ENCODE data around the gene SPATA20. TPM values are rescaled to one million over a fixed set of nuclear protein-coding genes. Genes with fewer than 3 reads are reported as not detected.

Gene SPATA20
- total RNA-seq, 1 donor from 2014 or later = 27.7 TPM

DNA sequence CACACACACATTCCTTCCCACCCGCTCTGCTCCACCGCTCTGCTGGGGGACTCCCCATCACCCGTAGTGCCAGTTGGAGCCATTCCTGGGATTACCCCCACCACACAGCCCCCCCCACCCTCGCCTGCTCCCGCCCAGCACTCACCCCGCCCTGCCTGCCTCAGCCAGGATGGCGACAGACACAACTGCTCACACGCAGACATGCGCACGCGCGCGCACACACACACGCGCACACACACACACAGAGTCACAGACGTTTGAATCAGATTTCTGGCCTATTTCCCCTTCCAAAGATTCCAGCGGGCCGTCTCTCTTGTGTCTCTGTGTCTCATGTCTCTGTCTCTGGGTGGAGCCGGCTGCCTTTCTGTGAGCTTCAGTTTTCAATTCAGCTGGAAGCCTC lies 17.9 kb downstream of the SPATA20 start:
- Histone ChIP-seq H3K4me1 (ENCODE audit: control insufficient read depth in 3 of 3, insufficient read depth in 3 of 3, low read length in 3 of 3) (peaks cover 7 to 16% (median 13%) of the 10 kb centered on the region in 3 donors), H3K4me3 (ENCODE audit: low read length in 3 of 3) (no peak overlapping the region), H3K9ac (ENCODE audit: low read depth in 1 of 3, low read length in 3 of 3) (no peak overlapping the region), H3K36me3 (ENCODE audit: control insufficient read depth in 3 of 3, insufficient read depth in 3 of 3, low read length in 3 of 3) (no peaks in the 10 kb centered on the region), H3K27me3 (ENCODE audit: control insufficient read depth in 3 of 3, insufficient read depth in 3 of 3, low read length in 3 of 3) (peaks cover 36 to 62% (median 51%) of the 10 kb centered on the region in 3 donors), H3K9me3 (ENCODE audit: control insufficient read depth in 3 of 3, low read length in 3 of 3) (no peaks in the 10 kb centered on the region), H3K27ac (ENCODE audit: low read depth, low read length) (peak overlapping the region; percentile 30)

GRCh38 chr17:50565402-50566350 lies 18.7 kb downstream of the SPATA20 start:
- H3K9me3 ChIP-seq (ENCODE audit: control insufficient read depth in 3 of 3, low read length in 3 of 3) = no peaks in the 10 kb centered on the region
- H3K9ac ChIP-seq (ENCODE audit: low read depth in 1 of 3, low read length in 3 of 3) = peak overlapping the region in 1 of 3 donors; percentile 8
- no peaks in the 10 kb centered on the region for H3K36me3 ChIP-seq (ENCODE audit: control insufficient read depth in 3 of 3, insufficient read depth in 3 of 3, low read length in 3 of 3)
- H3K27me3 ChIP-seq (ENCODE audit: control insufficient read depth in 3 of 3, insufficient read depth in 3 of 3, low read length in 3 of 3) = peaks cover 32 to 57% (median 47%) of the 10 kb centered on the region in 3 donors
- H3K4me3 ChIP-seq (ENCODE audit: low read length in 3 of 3) = no peak overlapping the region
- peak overlapping the region; percentile 30 for H3K27ac ChIP-seq (ENCODE audit: low read depth, low read length)
- H3K4me1 ChIP-seq (ENCODE audit: control insufficient read depth in 3 of 3, insufficient read depth in 3 of 3, low read length in 3 of 3) = peaks cover 2 to 11% (median 9%) of the 10 kb centered on the region in 3 donors

DNA sequence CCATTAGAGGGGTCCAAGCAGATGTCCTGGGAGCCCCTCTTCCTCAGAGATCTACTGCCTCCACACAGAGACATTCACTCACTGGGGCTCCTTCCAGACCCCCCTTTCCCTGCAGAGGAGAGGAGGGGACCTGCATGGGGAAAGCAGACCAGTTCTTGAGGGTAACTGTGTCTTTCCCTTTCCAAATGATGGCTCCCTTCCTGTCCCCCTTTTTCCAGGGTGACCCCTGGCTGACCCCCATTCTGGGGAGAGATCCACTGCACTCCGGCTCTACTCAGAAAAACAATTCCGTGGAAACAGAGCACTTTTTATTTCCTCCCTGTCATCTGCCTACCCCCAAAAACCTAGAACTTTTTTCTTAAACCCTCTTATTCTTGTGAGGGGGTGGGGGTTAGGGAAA lies 19.9 kb downstream of the SPATA20 start:
- H3K27me3 ChIP-seq (ENCODE audit: control insufficient read depth in 3 of 3, insufficient read depth in 3 of 3, low read length in 3 of 3) = peaks cover 32 to 52% (median 39%) of the 10 kb centered on the region in 3 donors
- peaks cover 0 to 11% (median 5%) of the 10 kb centered on the region in 3 donors for H3K4me1 ChIP-seq (ENCODE audit: control insufficient read depth in 3 of 3, insufficient read depth in 3 of 3, low read length in 3 of 3)
- H3K4me3 ChIP-seq (ENCODE audit: low read length in 3 of 3) = no peak overlapping the region
- H3K9me3 ChIP-seq (ENCODE audit: control insufficient read depth in 3 of 3, low read length in 3 of 3) = no peaks in the 10 kb centered on the region
- no peaks in the 10 kb centered on the region for H3K36me3 ChIP-seq (ENCODE audit: control insufficient read depth in 3 of 3, insufficient read depth in 3 of 3, low read length in 3 of 3)
- no peak overlapping the region for H3K27ac ChIP-seq (ENCODE audit: low read depth, low read length)
- H3K9ac ChIP-seq (ENCODE audit: low read depth in 1 of 3, low read length in 3 of 3) = no peak overlapping the region

DNA sequence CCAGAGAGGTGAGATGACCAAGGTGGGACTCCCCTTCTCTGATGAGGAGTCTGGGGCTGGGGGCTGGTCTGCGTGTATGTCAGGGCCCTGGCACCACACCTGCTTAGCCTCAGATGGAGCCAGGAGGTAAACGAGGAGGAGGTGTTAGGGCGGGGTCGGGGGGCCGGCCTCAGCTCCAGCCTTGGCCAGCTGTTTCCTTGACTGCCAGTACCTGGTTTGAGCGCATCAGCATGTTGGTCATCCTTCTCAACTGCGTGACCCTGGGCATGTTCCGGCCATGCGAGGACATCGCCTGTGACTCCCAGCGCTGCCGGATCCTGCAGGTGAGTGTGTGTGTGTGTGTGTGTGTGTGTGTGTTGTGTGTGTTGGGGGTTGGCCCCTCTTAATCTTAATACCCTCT lies 21.7 kb downstream of the SPATA20 start:
- H3K9ac ChIP-seq (ENCODE audit: low read depth in 1 of 3, low read length in 3 of 3) = no peak overlapping the region
- H3K27me3 ChIP-seq (ENCODE audit: control insufficient read depth in 3 of 3, insufficient read depth in 3 of 3, low read length in 3 of 3) = peaks cover 16 to 37% (median 22%) of the 10 kb centered on the region in 3 donors
- H3K4me3 ChIP-seq (ENCODE audit: low read length in 3 of 3) = no peak overlapping the region
- no peaks in the 10 kb centered on the region for H3K36me3 ChIP-seq (ENCODE audit: control insufficient read depth in 3 of 3, insufficient read depth in 3 of 3, low read length in 3 of 3)
- H3K27ac ChIP-seq (ENCODE audit: low read depth, low read length) = no peak overlapping the region
- H3K4me1 ChIP-seq (ENCODE audit: control insufficient read depth in 3 of 3, insufficient read depth in 3 of 3, low read length in 3 of 3) = peaks cover 0 to 11% (median 5%) of the 10 kb centered on the region in 3 donors
- H3K9me3 ChIP-seq (ENCODE audit: control insufficient read depth in 3 of 3, low read length in 3 of 3) = no peaks in the 10 kb centered on the region

DNA sequence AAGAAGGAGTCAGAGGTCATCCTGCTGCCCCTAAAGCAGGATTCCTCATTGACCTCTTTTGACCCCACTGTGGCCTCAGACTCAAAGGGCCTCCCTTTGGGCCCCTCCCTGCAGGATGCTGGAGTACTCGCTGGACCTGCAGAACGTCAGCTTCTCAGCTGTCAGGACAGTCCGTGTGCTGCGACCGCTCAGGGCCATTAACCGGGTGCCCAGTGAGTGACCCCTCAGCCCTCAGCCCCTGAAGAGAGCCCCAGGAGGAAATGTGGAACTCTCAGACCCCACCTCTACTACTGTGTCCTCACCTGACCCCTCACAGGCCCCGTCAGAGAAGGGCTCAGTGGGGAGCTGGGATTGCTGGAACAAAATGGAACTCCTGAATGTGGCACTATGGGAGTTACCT lies 22.6 kb downstream of the SPATA20 start:
- no peaks in the 10 kb centered on the region for H3K36me3 ChIP-seq (ENCODE audit: control insufficient read depth in 3 of 3, insufficient read depth in 3 of 3, low read length in 3 of 3)
- H3K9ac ChIP-seq (ENCODE audit: low read depth in 1 of 3, low read length in 3 of 3) = no peak overlapping the region
- no peak overlapping the region for H3K27ac ChIP-seq (ENCODE audit: low read depth, low read length)
- no peak overlapping the region for H3K4me3 ChIP-seq (ENCODE audit: low read length in 3 of 3)
- H3K9me3 ChIP-seq (ENCODE audit: control insufficient read depth in 3 of 3, low read length in 3 of 3) = no peaks in the 10 kb centered on the region
- H3K27me3 ChIP-seq (ENCODE audit: control insufficient read depth in 3 of 3, insufficient read depth in 3 of 3, low read length in 3 of 3) = peaks cover 11 to 29% (median 15%) of the 10 kb centered on the region in 3 donors
- peaks cover 0 to 10% (median 5%) of the 10 kb centered on the region in 3 donors for H3K4me1 ChIP-seq (ENCODE audit: control insufficient read depth in 3 of 3, insufficient read depth in 3 of 3, low read length in 3 of 3)

DNA sequence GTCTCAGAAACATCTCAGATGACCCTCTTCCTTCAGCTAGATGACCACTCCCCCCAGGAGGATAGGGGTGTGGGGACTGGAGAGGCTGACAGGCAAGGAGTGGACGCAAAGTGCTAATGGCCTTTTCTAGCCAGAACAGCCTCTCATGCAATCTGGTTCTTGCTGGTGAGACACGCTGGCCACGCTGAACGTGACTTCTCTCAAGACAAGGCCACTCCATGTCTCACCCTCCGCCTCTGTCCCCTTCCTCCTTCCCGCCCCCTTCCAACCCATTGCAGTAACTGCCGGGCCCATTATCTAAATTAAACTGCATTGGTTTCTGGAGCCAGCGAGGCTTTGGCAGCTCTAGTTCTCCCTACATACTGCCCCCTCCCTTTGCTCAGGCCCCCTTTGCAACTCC lies 23.1 kb downstream of the SPATA20 start:
- Histone ChIP-seq H3K9ac (ENCODE audit: low read depth in 1 of 3, low read length in 3 of 3) (no peak overlapping the region), H3K27me3 (ENCODE audit: control insufficient read depth in 3 of 3, insufficient read depth in 3 of 3, low read length in 3 of 3) (peaks cover 11 to 27% (median 13%) of the 10 kb centered on the region in 3 donors), H3K9me3 (ENCODE audit: control insufficient read depth in 3 of 3, low read length in 3 of 3) (no peaks in the 10 kb centered on the region)

GRCh38 chr17:50570528-50570927 lies 23.6 kb downstream of the SPATA20 start:
- H3K4me3 ChIP-seq (ENCODE audit: low read length in 3 of 3) = no peak overlapping the region
- H3K36me3 ChIP-seq (ENCODE audit: control insufficient read depth in 3 of 3, insufficient read depth in 3 of 3, low read length in 3 of 3) = no peaks in the 10 kb centered on the region
- no peak overlapping the region for H3K27ac ChIP-seq (ENCODE audit: low read depth, low read length)
- H3K9me3 ChIP-seq (ENCODE audit: control insufficient read depth in 3 of 3, low read length in 3 of 3) = no peaks in the 10 kb centered on the region
- H3K9ac ChIP-seq (ENCODE audit: low read depth in 1 of 3, low read length in 3 of 3) = no peak overlapping the region
- H3K4me1 ChIP-seq (ENCODE audit: control insufficient read depth in 3 of 3, insufficient read depth in 3 of 3, low read length in 3 of 3) = peaks cover 0 to 5% (median 0%) of the 10 kb centered on the region in 3 donors
- peaks cover 11 to 25% (median 14%) of the 10 kb centered on the region in 3 donors for H3K27me3 ChIP-seq (ENCODE audit: control insufficient read depth in 3 of 3, insufficient read depth in 3 of 3, low read length in 3 of 3)

More for the DNA sequence above, 23.1 kb downstream of the SPATA20 start:
- Histone ChIP-seq H3K4me1 (ENCODE audit: control insufficient read depth in 3 of 3, insufficient read depth in 3 of 3, low read length in 3 of 3) (peaks cover 0 to 8% (median 3%) of the 10 kb centered on the region in 3 donors), H3K36me3 (ENCODE audit: control insufficient read depth in 3 of 3, insufficient read depth in 3 of 3, low read length in 3 of 3) (no peaks in the 10 kb centered on the region), H3K27ac (ENCODE audit: low read depth, low read length) (no peak overlapping the region), H3K4me3 (ENCODE audit: low read length in 3 of 3) (no peak overlapping the region)

- Histone ChIP-seq H3K9ac (ENCODE audit: low read depth in 1 of 3, low read length in 3 of 3) (no peak overlapping the region), H3K4me1 (ENCODE audit: control insufficient read depth in 3 of 3, insufficient read depth in 3 of 3, low read length in 3 of 3) (no peaks in the 10 kb centered on the region), H3K4me3 (ENCODE audit: low read length in 3 of 3) (no peak overlapping the region), H3K27me3 (ENCODE audit: control insufficient read depth in 3 of 3, insufficient read depth in 3 of 3, low read length in 3 of 3) (peaks cover 2 to 14% (median 11%) of the 10 kb centered on the region in 3 donors), H3K27ac (ENCODE audit: low read depth, low read length) (no peak overlapping the region), H3K9me3 (ENCODE audit: control insufficient read depth in 3 of 3, low read length in 3 of 3) (no peaks in the 10 kb centered on the region), H3K36me3 (ENCODE audit: control insufficient read depth in 3 of 3, insufficient read depth in 3 of 3, low read length in 3 of 3) (no peaks in the 10 kb centered on the region)
Observed at GRCh38 chr17:50571681-50572080, 24.7 kb downstream of the SPATA20 start.

DNA sequence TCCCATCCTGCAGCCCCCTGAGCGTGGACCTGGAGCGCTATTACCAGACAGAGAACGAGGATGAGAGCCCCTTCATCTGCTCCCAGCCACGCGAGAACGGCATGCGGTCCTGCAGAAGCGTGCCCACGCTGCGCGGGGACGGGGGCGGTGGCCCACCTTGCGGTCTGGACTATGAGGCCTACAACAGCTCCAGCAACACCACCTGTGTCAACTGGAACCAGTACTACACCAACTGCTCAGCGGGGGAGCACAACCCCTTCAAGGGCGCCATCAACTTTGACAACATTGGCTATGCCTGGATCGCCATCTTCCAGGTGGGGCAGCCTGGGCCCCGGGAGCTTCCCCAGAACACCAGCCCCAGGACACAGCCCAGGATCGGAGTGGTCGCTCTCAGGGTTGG lies 25.6 kb downstream of the SPATA20 start:
- Histone ChIP-seq H3K4me3 (ENCODE audit: low read length in 3 of 3) (no peak overlapping the region), H3K9ac (ENCODE audit: low read depth in 1 of 3, low read length in 3 of 3) (no peak overlapping the region), H3K4me1 (ENCODE audit: control insufficient read depth in 3 of 3, insufficient read depth in 3 of 3, low read length in 3 of 3) (no peaks in the 10 kb centered on the region), H3K27ac (ENCODE audit: low read depth, low read length) (no peak overlapping the region), H3K27me3 (ENCODE audit: control insufficient read depth in 3 of 3, insufficient read depth in 3 of 3, low read length in 3 of 3) (peaks cover 3 to 11% (median 10%) of the 10 kb centered on the region in 3 donors), H3K9me3 (ENCODE audit: control insufficient read depth in 3 of 3, low read length in 3 of 3) (no peaks in the 10 kb centered on the region), H3K36me3 (ENCODE audit: control insufficient read depth in 3 of 3, insufficient read depth in 3 of 3, low read length in 3 of 3) (no peaks in the 10 kb centered on the region)
